H1 (cell line): Measurements from ENCODE around the gene SLC25A38. TPM values are rescaled to one million over a fixed set of nuclear protein-coding genes. Genes with fewer than 3 reads are reported as not detected.
A peak's percentile ranks its signal among the peaks of the same experiment; 100 is the strongest.

Experiments
- CTCF ChIA-PET: fragments of 300-600 bp; sonication (Branson Sonifier 250); formaldehyde crosslinking; loops from one replicate; lab custom pipeline; 2021; ENCODE audit not compliant: partially characterized antibody; lab: Charles Lee
- POLR2A ChIA-PET: fragments of 300-600 bp; sonication (Branson Sonifier 250); formaldehyde crosslinking; loops from one replicate; lab custom pipeline; 2021; ENCODE audit warnings: inconsistent platforms; ENCODE audit not compliant: partially characterized antibody; lab: Charles Lee
- DNase-seq, 2 experiments: peaks; one replicate each; pipeline versions ENCODE4 v3.0.0 to v3.0.0-alpha.2; 2010 to 2022; ENCODE audit warnings: low spot score in 2 of 2, low read depth in 1 of 2, mixed read lengths in 1 of 2
- FAIRE-seq: peaks from 2 replicates; lab custom pipeline; 2011; peaks lifted over from hg19 to GRCh38; lab: Jason Lieb, UNC
- H2AFZ ChIP-seq: 2 replicates; pipeline ENCODE4 v1.8.1; 2012; ENCODE audit warnings: low read length, inconsistent platforms
- H2AK5ac ChIP-seq: 2 replicates; pipeline ENCODE4 v1.6.1; 2013; ENCODE audit warnings: low read depth, low read length
- H2BK120ac ChIP-seq: replicated peaks from 2 replicates; pipeline ENCODE3; 2013; ENCODE audit warnings: low read depth, low read length, inconsistent platforms
- H2BK12ac ChIP-seq: 2 replicates; pipeline ENCODE4 v1.6.1; 2013; ENCODE audit warnings: low read depth, low read length
- H2BK15ac ChIP-seq: 2 replicates; pipeline ENCODE4 v1.6.1; 2013; ENCODE audit warnings: low read length
- H2BK20ac ChIP-seq: 2 replicates; pipeline ENCODE4 v1.6.1; 2013; ENCODE audit warnings: low read length
- H2BK5ac ChIP-seq: 2 replicates; pipeline ENCODE4 v1.6.1; 2013; ENCODE audit warnings: low read depth, low read length
- H3K14ac ChIP-seq: 2 replicates; pipeline ENCODE4 v1.6.1; 2013; ENCODE audit warnings: inconsistent platforms; ENCODE audit not compliant: insufficient read length
- H3K18ac ChIP-seq: 2 replicates; pipeline ENCODE4 v1.6.1; 2013; ENCODE audit warnings: low read length; ENCODE audit errors: extremely low read depth
- H3K23ac ChIP-seq: 2 replicates; pipeline ENCODE4 v1.6.1; 2013; ENCODE audit warnings: inconsistent platforms; ENCODE audit not compliant: insufficient read length
- H3K23me2 ChIP-seq: 2 replicates; pipeline ENCODE4 v1.6.1; 2013; ENCODE audit warnings: low read depth, low read length
- H3K27ac ChIP-seq: 2 replicates; pipeline ENCODE4 v1.6.1; 2011; ENCODE audit warnings: low read depth, low read length, inconsistent platforms
- H3K27me3 ChIP-seq, 4 experiments: replicated peaks in 1 of 4; 1 replicate in 1 of 4; 2 replicates in 3 of 4; pipeline versions ENCODE4 v1.6.1 to v1.8.1; 2011 to 2013; ENCODE audit warnings: low read length in 3 of 4, mild to moderate bottlenecking in 3 of 4, inconsistent platforms in 2 of 4, mixed read lengths in 2 of 4, moderate library complexity in 1 of 4; ENCODE audit not compliant: control insufficient read depth in 3 of 4, insufficient read depth in 3 of 4; ENCODE audit errors: extremely low read depth in 1 of 4
- H3K36me3 ChIP-seq, 4 experiments: 2 replicates each; pipeline versions ENCODE4 v1.6.1 to v1.8.1; 2011 to 2013; ENCODE audit warnings: mild to moderate bottlenecking in 4 of 4, low read length in 3 of 4, moderate library complexity in 2 of 4, control low read depth in 1 of 4, inconsistent platforms in 1 of 4; ENCODE audit not compliant: insufficient read depth in 4 of 4, control insufficient read depth in 2 of 4
- H3K4ac ChIP-seq: replicated peaks from 2 replicates; pipeline ENCODE3; 2013; ENCODE audit warnings: low read length, low read depth, mixed read lengths, inconsistent platforms; ENCODE audit not compliant: insufficient read length
- H3K4me1 ChIP-seq, 4 experiments: replicated peaks in 1 of 4; 1 replicate in 1 of 4; 2 replicates in 3 of 4; pipeline versions ENCODE4 v1.6.1 to v1.8.1; 2011 to 2013; ENCODE audit warnings: low read length in 3 of 4, inconsistent platforms in 2 of 4, mixed read lengths in 1 of 4; ENCODE audit not compliant: insufficient read depth in 4 of 4, control insufficient read depth in 3 of 4
- H3K4me2 ChIP-seq, 2 experiments: 2 replicates each; pipeline versions ENCODE4 v1.6.1 to v1.8.1; 2011 to 2013; ENCODE audit warnings: low read depth in 2 of 2, low read length in 2 of 2, control low read depth in 1 of 2, inconsistent platforms in 1 of 2, mild to moderate bottlenecking in 1 of 2; ENCODE audit not compliant: insufficient read depth in 1 of 2
- H3K4me3 ChIP-seq, 4 experiments: fragments of 200-600, 300-600 bp in 1 of 4; sonication (generic), shearing (Covaris generic), sonication (Bioruptor Twin) in 1 of 4; 2 replicates each; pipeline versions ENCODE4 v1.5.1 to v1.8.1; 2011 to 2016; ENCODE audit warnings: low read length in 4 of 4, low read depth in 3 of 4, control low read depth in 2 of 4, inconsistent platforms in 2 of 4, mild to moderate bottlenecking in 2 of 4, mixed read lengths in 1 of 4, moderate library complexity in 1 of 4; ENCODE audit not compliant: insufficient read depth in 2 of 4; ENCODE audit errors: extremely low read depth in 1 of 4
- H3K56ac ChIP-seq: replicated peaks from 2 replicates; pipeline ENCODE3; 2013; ENCODE audit warnings: low read depth, mild to moderate bottlenecking, mixed read lengths, low read length, inconsistent platforms; ENCODE audit not compliant: insufficient read length
- H3K79me1 ChIP-seq: 2 replicates; pipeline ENCODE4 v1.6.1; 2013; ENCODE audit warnings: low read depth, low read length, control low read depth
- H3K79me2 ChIP-seq, 2 experiments: 2 replicates each; pipeline versions ENCODE4 v1.6.1 to v1.8.1; 2012 to 2013; ENCODE audit warnings: low read length in 2 of 2, mild to moderate bottlenecking in 2 of 2, inconsistent platforms in 1 of 2; ENCODE audit not compliant: insufficient read depth in 2 of 2, control insufficient read depth in 1 of 2
- H3K9ac ChIP-seq, 4 experiments: replicated peaks in 1 of 4; 1 replicate in 1 of 4; 2 replicates in 3 of 4; pipeline versions ENCODE4 v1.6.1 to v1.8.1; 2011 to 2013; ENCODE audit warnings: low read depth in 3 of 4, low read length in 3 of 4, control low read depth in 2 of 4, mild to moderate bottlenecking in 2 of 4, moderate library complexity in 2 of 4, inconsistent platforms in 1 of 4; ENCODE audit errors: extremely low read depth in 1 of 4
- H3K9me3 ChIP-seq, 2 experiments: 2 replicates each; pipeline versions ENCODE4 v1.6.1 to v1.8.1; 2012 to 2013; ENCODE audit warnings: mild to moderate bottlenecking in 2 of 2, moderate library complexity in 2 of 2, control low read depth in 1 of 2, inconsistent platforms in 1 of 2, low read depth in 1 of 2, low read length in 1 of 2, mixed read lengths in 1 of 2; ENCODE audit not compliant: insufficient read depth in 2 of 2
- H4K20me1 ChIP-seq, 2 experiments: replicated peaks in 1 of 2; 2 replicates each; pipeline versions ENCODE3 to v1.8.1; 2011 to 2013; ENCODE audit warnings: inconsistent platforms in 2 of 2, low read length in 2 of 2, mild to moderate bottlenecking in 1 of 2; ENCODE audit not compliant: insufficient read depth in 2 of 2, control insufficient read depth in 1 of 2
- H4K5ac ChIP-seq: 2 replicates; pipeline ENCODE4 v1.6.1; 2013; ENCODE audit warnings: low read length, low read depth, mixed read lengths, inconsistent platforms; ENCODE audit not compliant: insufficient read length
- H4K8ac ChIP-seq: 2 replicates; pipeline ENCODE4 v1.8.0; 2013; ENCODE audit warnings: mild to moderate bottlenecking, moderate library complexity, low read length, inconsistent platforms; ENCODE audit not compliant: insufficient read depth; ENCODE audit errors: extremely low read depth
- H4K91ac ChIP-seq: replicated peaks from 2 replicates; pipeline ENCODE3; 2013; ENCODE audit warnings: low read length, mixed read lengths, inconsistent platforms; ENCODE audit not compliant: insufficient read length
- GTF2F1 ChIP-seq: IDR thresholded peaks from 2 replicates; pipeline ENCODE4 v1.6.1; 2012; ENCODE audit warnings: low read depth, low read length, improper control_type of control experiment, borderline replicate concordance
- RXRA ChIP-seq: IDR thresholded peaks from 2 replicates; pipeline ENCODE4 v1.6.1; 2011; ENCODE audit warnings: low read depth, mild to moderate bottlenecking, low read length, moderate library complexity; ENCODE audit not compliant: insufficient read depth
- SAP30 ChIP-seq: fragments of 300-600 bp; sonication (generic); IDR thresholded peaks from 2 replicates; pipeline ENCODE4 v1.7.1; 2012; ENCODE audit warnings: low read length, moderate library complexity, mild to moderate bottlenecking, inconsistent platforms; ENCODE audit not compliant: insufficient read depth, insufficient replicate concordance
- SIN3A ChIP-seq, 2 experiments: IDR thresholded peaks in 1 of 2; conservative IDR thresholded peaks in 1 of 2; 2 replicates each; pipeline ENCODE4 v1.6.1; 2011 to 2012; ENCODE audit warnings: low read length in 2 of 2, improper control_type of control experiment in 1 of 2, low read depth in 1 of 2, mild to moderate bottlenecking in 1 of 2
- SIX5 ChIP-seq: IDR thresholded peaks from 2 replicates; pipeline ENCODE4 v1.6.1; 2011; ENCODE audit warnings: mild to moderate bottlenecking, low read depth, low read length
- TAF1 ChIP-seq: IDR thresholded peaks from 2 replicates; pipeline ENCODE4 v1.6.1; 2011; ENCODE audit warnings: mild to moderate bottlenecking, low read depth, low read length
- USF2 ChIP-seq: IDR thresholded peaks from 2 replicates; pipeline ENCODE4 v1.6.1; 2011; ENCODE audit warnings: low read length, improper control_type of control experiment
- WGBS, 2 experiments: shearing (Covaris generic) in 1 of 2; methylation state at CpG; one replicate each; pipeline versions ENCODE4 v1.1.6 to v1.1.7; 2013 to 2015; ENCODE audit warnings: low lambda C conversion rate in 2 of 2, mixed read lengths in 2 of 2, inconsistent platforms in 1 of 2, low coverage in 1 of 2, missing lambda C conversion rate in 1 of 2; ENCODE audit not compliant: insufficient replicate concordance in 2 of 2, insufficient coverage in 1 of 2, insufficient read length in 1 of 2; ENCODE audit errors: extremely low coverage in 1 of 2, missing lambda C conversion rate in 1 of 2; 5-methylcytosine and 5-hydroxymethylcytosine counted together
- polyA plus RNA-seq, 7 experiments: library from polyadenylated mRNA; depleted of rRNA in 3 of 7; stranded (reverse) in 5 of 7; unstranded in 2 of 7; fragments of >200 nt in 5 of 7; fragments of 200-250 nt in 2 of 7; gene quantifications; 1 replicate in 5 of 7; 2 replicates in 1 of 7; 4 replicates in 1 of 7; pipeline versions ENCODE4 v1.2.1 to v1.2.3, GENCODE V29; 2011 to 2013; ENCODE audit warnings: missing spikeins in 2 of 7, mixed read lengths in 2 of 7
- total RNA-seq: library from RNA; stranded (reverse); fragmentation: NEBNext Ultra II Directional; extraction: Animal tissue kit (Norgen Biotek cat#: 25700); gene quantifications from 2 replicates; pipeline ENCODE4 v1.2.1, GENCODE V29; 2021
- TF ChIP-seq, protein P1 (sequence below): IDR thresholded peaks from 2 replicates; pipeline ENCODE4 v1.6.1; 2011; ENCODE audit warnings: low read depth, mild to moderate bottlenecking, low read length; ENCODE audit not compliant: insufficient read depth

Gene SLC25A38
- total and polyA plus RNA-seq, 2 of the 8 experiments (the other 6 are each of a cell fraction or from before 2014, with no cell fraction given), result 41.2 to 45.8 TPM

DNA sequence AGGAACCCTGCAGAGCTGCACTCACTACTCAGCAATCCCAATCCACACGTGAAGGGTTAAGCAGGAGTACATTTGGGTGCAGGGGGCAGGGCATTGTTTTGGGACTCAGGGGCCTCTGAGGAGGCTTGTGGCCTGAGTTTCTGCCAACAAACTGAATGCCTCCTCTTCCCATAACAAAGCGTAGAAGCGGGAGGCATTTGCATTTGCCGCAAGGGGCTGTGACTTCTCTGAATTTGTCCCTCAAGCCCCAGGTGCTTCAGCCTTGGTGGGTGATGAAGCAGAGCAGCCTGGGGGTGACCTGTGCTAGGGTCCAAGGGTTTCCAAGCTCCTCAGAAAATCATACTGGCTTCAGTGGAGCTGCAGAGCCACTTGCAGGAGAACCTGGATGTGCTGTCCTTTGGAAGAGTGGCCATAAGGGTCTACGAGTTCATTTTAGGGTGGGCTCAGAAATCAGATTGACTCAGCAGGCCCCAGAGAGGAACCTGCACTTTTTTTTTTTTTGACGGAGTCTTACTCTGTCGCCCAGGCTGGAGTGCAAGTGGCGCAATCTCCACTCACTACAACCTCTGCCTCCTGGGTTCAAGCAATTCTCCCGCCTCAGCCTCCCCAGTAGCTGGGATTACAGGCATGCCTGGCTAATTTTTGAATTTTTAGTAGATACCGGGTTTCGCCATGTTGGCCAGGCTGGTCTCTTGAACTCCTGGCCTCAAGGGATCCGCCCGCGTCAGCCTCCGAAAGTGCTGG, 21.9 kb downstream of the SLC25A38 start:
- H3K23me2 ChIP-seq, result peaks cover 9% of the 10 kb centered on the region
- peak overlapping the region; percentile 13 for H3K14ac ChIP-seq
- peak overlapping the region; percentile 91 to 95 for H3K4me2 ChIP-seq
- no peaks in the 10 kb centered on the region for H3K9me3 ChIP-seq
- no peaks in the 10 kb centered on the region for H3K27me3 ChIP-seq
- H4K20me1 ChIP-seq, result peaks cover 12 to 13% of the 10 kb centered on the region in 2 experiments
- FAIRE-seq (peak; percentile 19), DNase-seq (peak; percentile 70 to 93)
- POLR2A ChIA-PET, result interaction anchor here (0.6 to 33.7 kb wide), 14 partner anchors 5 to 1420 kb away, joined by 3 to 771 read pairs (median 4); partner anchors contain the start of genes RPSA and SLC25A38
- H2AK5ac ChIP-seq, result peak overlapping the region; percentile 84; the same call in 1 of the 2 replicates
- peak overlapping the region; percentile 90 for H4K8ac ChIP-seq
- H4K5ac ChIP-seq, result peak overlapping the region; percentile 99
- CTCF ChIA-PET, result interaction anchor here (0.7 to 4.3 kb wide), 9 partner anchors 11 to 843 kb away, joined by 3 to 30 read pairs (median 5); no protein-coding TSS in a partner anchor
- WGBS, 2 experiments, result 23% methylated on average over 15 of the region's 15 CpGs; no CpG with 5 or more reads in 1 of the 2 experiments
- H2BK15ac ChIP-seq, result no peak overlapping the region
- H2BK120ac ChIP-seq, result peak overlapping the region; percentile 89
- H3K79me1 ChIP-seq, result 0 out of 2 replicates have a peak, but pooled peaks cover 6% of the 10 kb centered on the region
- H3K4ac ChIP-seq, result peak overlapping the region; percentile 94
- H2BK5ac ChIP-seq, result peak overlapping the region; percentile 98
- H3K4me3 ChIP-seq, result peak overlapping the region; percentile 33 to 90 (median 76)
- peak overlapping the region; percentile 96 for H3K56ac ChIP-seq
- H3K23ac ChIP-seq, result no peak overlapping the region
- H2AFZ ChIP-seq, result no peak overlapping the region
- H3K18ac ChIP-seq, result peak overlapping the region; percentile 97; the same call in 1 of the 2 replicates
- peak overlapping the region; percentile 89; the same call in 1 of the 2 replicates for H2BK12ac ChIP-seq
- peaks cover 8 to 33% of the 10 kb centered on the region in 2 experiments; a peak in 3 of 4 replicates for H3K79me2 ChIP-seq
- no peak overlapping the region for H2BK20ac ChIP-seq
- H3K9ac ChIP-seq, result peak overlapping the region in 3 of 4 experiments; percentile 62 to 80 (median 66); a peak in 6 of 7 replicates
- H3K4me1 ChIP-seq, result peaks cover 10 to 14% (median 11%) of the 10 kb centered on the region in 4 experiments
- H4K91ac ChIP-seq, result peak overlapping the region; percentile 92
- peaks cover 16 to 31% (median 21%) of the 10 kb centered on the region in 4 experiments for H3K36me3 ChIP-seq
- peak overlapping the region; percentile 88 for H3K27ac ChIP-seq
- TF ChIP-seq TAF1 (peak; percentile 84), SIN3A (conservative IDR thresholded peaks at IDR 0.05 in 1 of 2, IDR thresholded peaks at IDR 0.05 in 1 of 2; ENCODE audit: low read depth in 1 of 2, low read length in 2 of 2) (peak; percentile 60 to 75; a peak in 2 of 4 replicates), RXRA (0 out of 2 replicates have a peak, but pooled peaks have one; percentile 38), USF2 (no peak), SAP30 (no peak), GTF2F1 (peak; percentile 56; the same call in 1 of the 2 replicates), SIX5 (no peak)
- TF ChIP-seq, protein P1, sequence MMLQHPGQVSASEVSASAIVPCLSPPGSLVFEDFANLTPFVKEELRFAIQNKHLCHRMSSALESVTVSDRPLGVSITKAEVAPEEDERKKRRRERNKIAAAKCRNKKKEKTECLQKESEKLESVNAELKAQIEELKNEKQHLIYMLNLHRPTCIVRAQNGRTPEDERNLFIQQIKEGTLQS, result no peak
